ENCODE results near the gene RAB40B.
"Not testable (repeated sequence)": the region's sequence is repeated elsewhere in the genome, so short reads cannot be mapped to it uniquely, and the experiment has no call there.

Gene RAB40B, protein sequence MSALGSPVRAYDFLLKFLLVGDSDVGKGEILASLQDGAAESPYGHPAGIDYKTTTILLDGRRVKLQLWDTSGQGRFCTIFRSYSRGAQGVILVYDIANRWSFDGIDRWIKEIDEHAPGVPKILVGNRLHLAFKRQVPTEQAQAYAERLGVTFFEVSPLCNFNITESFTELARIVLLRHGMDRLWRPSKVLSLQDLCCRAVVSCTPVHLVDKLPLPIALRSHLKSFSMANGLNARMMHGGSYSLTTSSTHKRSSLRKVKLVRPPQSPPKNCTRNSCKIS

DNA sequence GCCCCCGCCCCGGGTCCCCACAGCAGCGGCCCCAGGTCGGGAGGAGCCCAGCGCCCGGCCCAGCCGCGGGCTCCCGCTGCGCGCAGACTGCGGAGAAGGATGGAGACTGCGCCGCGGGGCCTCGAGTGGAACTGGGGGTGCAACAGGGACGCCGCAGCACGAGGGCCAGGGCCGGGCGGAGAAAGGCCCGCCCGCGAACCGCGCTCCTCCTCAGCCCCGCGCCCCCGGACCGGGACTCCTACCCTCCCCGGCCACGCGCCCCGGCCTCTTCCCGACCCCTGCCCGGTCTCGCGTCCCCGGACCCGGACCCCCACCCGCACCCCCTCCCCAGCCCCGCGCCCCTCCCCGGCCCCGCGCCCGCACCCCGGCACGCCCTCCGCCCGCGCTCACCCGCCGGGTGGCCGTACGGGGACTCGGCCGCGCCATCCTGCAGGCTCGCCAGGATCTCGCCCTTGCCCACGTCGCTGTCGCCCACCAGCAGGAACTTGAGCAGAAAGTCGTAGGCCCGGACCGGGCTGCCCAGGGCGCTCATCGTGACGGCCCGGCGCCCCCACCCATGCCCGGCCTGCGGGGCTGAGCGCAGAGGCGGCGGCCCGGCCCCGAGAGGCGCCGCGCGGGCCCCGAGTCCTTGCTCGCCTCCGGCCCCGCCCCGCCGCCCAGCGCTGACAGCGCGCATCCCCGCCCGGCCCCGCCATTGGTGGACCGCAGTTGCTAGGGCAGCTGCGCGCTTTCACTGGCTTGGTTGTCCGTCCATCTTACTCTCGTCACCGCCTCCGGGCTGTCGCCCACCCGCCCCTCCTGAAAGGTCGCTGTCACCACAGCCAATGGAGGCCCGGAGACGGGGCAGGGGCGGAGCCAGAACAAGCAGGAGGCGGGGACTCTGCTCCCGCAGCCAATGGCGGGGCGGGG lies at the start of gene RAB40B:
TSS of gene RAB40B (minus strand) at position 634 of the 909 bp plus-strand sequence. CDS start at position 532, 102 bp downstream.
- H3K4me3 ChIP-seq (ENCODE audit: low read length) = peak within 1 kb of the TSS; percentile 56
- TF ChIP-seq, protein P1, sequence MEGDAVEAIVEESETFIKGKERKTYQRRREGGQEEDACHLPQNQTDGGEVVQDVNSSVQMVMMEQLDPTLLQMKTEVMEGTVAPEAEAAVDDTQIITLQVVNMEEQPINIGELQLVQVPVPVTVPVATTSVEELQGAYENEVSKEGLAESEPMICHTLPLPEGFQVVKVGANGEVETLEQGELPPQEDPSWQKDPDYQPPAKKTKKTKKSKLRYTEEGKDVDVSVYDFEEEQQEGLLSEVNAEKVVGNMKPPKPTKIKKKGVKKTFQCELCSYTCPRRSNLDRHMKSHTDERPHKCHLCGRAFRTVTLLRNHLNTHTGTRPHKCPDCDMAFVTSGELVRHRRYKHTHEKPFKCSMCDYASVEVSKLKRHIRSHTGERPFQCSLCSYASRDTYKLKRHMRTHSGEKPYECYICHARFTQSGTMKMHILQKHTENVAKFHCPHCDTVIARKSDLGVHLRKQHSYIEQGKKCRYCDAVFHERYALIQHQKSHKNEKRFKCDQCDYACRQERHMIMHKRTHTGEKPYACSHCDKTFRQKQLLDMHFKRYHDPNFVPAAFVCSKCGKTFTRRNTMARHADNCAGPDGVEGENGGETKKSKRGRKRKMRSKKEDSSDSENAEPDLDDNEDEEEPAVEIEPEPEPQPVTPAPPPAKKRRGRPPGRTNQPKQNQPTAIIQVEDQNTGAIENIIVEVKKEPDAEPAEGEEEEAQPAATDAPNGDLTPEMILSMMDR (conservative IDR thresholded peaks at IDR 0.05; ENCODE audit: low read depth, low read length) = no peak

DNA sequence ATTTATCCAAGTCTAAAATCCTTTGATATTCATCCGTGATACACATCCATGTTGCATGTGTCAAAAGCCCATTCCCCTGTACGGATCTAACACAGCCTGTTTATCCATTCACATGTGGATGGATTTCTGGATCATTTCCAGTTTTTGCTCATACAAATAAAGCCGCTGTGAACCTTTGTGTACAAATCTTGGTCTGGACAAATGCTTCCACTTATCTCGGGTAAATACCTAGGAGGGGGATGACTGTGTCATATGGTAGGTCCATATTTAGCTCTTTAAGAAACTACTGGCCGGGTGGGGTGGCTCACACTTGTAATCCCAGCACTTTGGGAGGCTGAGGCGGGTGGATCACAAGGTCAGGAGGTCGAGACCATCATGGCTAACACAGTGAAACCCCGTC lies 47.0 kb upstream of the RAB40B start:
- H3K4me3 ChIP-seq (ENCODE audit: low read length) = no peak overlapping the region
- no peak for DNase-seq (ENCODE audit: low read depth)
- TF ChIP-seq, protein P1 (conservative IDR thresholded peaks at IDR 0.05; ENCODE audit: low read depth, low read length) = no peak

More for the DNA sequence above, at the start of gene RAB40B:
- peak; percentile 94 for DNase-seq (ENCODE audit: low read depth)

DNA sequence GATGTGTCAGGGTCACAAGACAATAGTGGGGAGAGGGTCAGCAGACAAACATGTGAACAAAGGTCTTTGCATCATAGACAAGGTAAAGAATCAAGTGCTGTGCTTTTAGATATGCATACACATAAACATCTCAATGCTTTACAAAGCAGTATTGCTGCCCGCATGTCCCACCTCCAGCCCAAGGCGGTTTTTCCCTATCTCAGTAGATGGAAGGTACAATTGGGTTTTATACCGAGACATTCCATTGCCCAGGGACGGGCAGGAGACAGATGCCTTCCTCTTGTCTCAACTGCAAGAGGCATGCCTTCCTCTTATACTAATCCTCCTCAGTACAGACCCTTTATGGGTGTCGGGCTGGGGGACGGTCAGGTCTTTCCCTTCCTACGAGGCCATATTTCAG lies 46.2 kb upstream of the RAB40B start:
- H3K4me3 ChIP-seq (ENCODE audit: low read length); DNase-seq (ENCODE audit: low read depth): not testable (repeated sequence)

DNA sequence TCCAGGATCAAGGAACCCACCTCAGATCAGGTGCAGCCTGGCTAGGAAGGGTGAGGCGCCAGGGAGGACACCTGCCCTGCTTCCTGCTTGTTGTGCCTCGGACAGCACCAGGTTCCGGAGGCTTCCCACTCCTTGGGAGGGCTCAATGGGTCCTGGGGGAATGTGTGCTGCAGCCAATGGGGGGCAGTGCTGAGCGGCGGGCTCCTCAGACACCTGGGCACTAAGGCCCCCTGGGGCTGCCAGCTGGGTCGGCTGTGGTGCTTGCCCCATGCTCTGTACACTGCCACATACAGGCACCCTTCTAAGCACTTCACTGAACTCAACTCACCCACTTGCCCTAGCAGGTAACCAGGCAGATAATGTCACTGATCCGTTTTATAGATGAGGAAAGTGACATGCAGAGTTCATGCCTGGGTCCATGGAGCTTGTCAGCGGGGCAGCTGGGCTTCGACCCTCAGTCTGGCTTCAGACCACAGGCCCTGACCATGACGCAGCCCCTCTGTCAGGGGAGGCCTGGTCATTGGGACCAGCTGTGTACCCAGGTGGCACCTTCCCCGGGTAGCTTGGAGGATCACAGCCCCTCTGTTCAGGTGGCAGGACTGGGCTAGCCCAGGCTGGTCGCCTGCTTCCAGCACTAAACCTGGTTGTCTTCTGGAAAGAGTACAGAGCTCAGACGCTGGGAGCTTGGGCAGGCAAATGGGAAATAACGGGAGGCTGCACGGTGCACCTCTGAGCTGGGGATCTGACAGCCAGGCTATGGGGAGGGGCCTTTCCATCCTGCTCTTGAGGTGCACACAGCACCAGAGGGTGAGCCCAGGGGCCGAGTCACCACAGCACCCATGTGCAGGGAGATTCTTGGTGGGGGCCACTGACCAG lies 45.1 kb upstream of the RAB40B start:
- DNase-seq (ENCODE audit: low read depth) = no peak
- no peak overlapping the region for H3K4me3 ChIP-seq (ENCODE audit: low read length)
- TF ChIP-seq, protein P1 (conservative IDR thresholded peaks at IDR 0.05; ENCODE audit: low read depth, low read length) = peak; percentile 22

DNA sequence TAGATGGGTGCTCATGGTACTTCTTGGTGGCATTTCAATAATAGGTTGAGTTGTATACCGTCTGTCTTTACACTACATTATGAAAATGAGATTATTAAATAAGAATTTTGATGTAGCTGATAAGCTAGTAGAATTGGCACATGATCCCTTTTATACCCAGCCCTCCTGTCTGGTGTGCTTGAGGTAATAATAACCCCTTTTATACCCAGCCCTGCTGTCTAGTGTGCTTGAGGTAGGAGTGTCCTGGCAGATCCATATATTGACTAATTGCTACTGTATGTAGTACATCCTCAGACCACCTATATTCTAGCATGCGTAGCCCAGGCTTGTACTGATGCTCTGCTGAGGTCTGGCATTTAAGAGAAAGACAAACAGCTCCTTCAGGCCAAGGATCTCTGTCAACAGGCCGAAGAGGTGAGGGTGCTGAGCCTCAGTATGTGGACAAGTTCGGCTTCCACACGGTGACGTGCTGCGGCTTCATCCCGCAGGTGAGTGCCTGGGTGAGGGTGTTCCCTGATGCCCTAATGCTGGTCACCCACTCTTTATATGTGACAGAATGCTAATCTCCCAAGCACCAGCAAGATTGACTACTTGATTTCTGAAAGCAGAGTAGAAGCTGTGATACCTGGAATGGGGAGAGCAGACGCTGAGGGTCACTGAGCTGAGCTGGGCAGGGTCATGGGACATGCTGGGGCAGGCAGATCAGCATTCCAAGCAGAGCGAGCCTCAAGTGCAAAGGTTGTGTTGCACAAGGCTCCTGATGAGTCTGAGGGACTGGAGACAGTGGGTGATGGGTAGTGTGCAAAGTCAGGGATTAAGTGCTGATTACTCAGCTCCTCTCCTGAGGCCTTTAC lies 42.6 kb upstream of the RAB40B start:
- no peak overlapping the region for H3K4me3 ChIP-seq (ENCODE audit: low read length)
- DNase-seq (ENCODE audit: low read depth) = no peak
- TF ChIP-seq, protein P1 (conservative IDR thresholded peaks at IDR 0.05; ENCODE audit: low read depth, low read length) = no peak

DNA sequence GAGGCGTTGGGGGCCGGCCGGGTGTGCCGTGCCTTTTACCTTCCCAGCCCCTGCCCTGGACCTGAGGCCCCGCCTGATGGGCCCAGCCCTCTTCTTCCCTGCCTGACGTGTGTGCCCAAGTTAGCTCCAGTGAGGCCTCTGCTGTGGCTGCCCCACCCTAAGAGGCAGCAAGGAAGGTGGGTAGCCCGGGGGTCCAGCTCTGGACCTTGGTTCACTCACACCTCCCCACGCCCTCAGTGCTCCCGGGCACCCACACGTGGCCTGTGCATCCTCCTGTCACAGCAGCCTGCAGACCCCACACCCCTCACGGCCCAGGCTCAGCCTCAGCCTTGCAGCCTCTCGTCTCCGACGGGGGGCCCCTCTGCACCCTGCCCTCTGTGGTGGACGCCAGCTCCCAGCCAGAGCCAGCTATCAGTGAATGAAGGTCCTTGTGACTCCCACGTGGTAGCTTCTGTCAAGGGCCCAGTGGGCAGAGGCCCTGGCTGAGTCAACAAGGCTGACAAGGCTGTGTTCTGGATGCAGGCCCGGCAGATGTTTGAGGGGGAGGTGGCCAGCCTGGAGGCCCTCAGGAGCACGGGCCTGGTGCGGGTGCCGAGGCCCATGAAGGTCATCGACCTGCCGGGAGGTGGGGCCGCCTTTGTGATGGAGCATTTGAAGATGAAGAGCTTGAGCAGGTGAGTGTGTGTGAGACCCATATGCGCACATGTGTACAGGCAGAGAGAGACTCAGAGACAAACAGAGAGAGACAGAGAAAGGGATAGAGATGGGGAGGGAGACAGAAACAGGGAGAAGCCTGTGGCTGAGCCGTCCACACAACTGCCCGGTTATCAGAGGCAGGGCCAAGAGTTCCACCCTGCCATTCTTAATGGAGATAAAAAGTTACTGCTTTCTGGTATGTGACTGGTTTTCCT lies 39.7 kb upstream of the RAB40B start:
- DNase-seq (ENCODE audit: low read depth) = no peak

More for the DNA sequence above, 39.7 kb upstream of the RAB40B start:
- H3K4me3 ChIP-seq (ENCODE audit: low read length) = no peak overlapping the region
- TF ChIP-seq, protein P1 (conservative IDR thresholded peaks at IDR 0.05; ENCODE audit: low read depth, low read length) = no peak
